ENCODE data around the gene FAM185A. TPM values are rescaled to one million over a fixed set of nuclear protein-coding genes. Genes with fewer than 3 reads are reported as not detected.
"Not testable (repeated sequence)": the region's sequence is repeated elsewhere in the genome, so short reads cannot be mapped to it uniquely, and the experiment has no call there.

FAM185A gene
- total RNA-seq, 2 experiments from 2014 or later: 9.4 to 10.5 TPM

DNA sequence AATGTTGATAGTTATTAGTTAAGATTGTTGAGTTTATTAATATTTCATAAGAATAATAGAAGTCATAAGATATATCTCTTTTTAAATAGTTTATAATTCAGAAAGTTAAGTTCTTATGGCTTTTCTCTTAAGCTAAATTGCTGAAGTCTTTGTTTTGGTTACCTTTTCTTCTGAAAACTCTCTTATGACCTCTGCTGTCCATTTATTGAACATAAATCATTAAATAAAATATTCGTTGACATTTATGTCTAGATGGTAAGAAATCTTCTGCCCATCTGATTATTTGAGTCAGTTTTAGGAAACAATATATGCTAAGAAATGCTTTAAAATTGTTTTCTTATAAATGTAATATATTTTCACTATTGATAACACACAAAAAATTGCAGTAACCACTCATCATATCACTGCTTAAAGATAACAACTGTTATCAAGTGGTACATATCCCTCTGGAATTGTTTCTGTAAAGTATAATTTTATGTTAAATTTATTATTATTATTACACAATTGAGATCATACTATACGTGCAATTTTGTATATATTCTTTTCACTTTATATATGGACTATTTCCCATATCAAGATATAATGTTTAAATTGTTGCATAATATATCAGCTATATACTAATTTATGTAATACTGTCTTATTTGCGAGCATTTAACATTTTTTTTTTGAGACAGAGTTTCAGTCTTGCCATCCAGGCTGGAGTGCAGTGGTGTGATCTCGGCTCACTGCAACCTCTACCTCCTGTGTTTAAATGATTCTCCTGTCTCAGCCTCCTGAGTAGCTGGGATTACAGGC lies 3.1 kb upstream of the FAM185A start:
- DNase-seq; ATAC-seq; CTCF ChIA-PET; H3K27ac Mint-ChIP-seq; POLR2A ChIA-PET; H3K27me3 Mint-ChIP-seq (ENCODE audit: low read depth); H3K36me3 Mint-ChIP-seq (ENCODE audit: low read depth); H3K4me3 Mint-ChIP-seq; H3K9me3 Mint-ChIP-seq (ENCODE audit: insufficient read depth): not testable (repeated sequence)
- H3K4me1 Mint-ChIP-seq (ENCODE audit: low read depth): peaks cover 28% of the 10 kb centered on the region

DNA sequence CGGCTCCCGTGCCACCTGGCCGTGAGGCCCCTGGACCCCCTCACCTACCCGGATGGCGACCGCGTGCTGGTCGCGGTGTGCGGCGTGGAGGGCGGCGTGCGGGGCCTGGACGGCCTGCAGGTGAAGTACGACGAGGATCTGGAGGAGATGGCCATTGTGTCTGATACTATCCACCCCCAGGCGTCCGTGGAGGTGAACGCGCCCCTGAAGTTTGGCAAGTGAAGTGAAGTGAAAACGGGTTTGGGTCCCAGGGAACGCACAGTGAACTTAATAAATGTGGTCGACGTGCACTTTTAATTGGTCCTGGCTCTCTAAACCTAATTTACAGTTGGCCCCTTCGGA lies 617 bp downstream of the FAM185A start:
- POLR2A ChIA-PET; H3K36me3 Mint-ChIP-seq (ENCODE audit: low read depth); H3K27me3 Mint-ChIP-seq (ENCODE audit: low read depth); ATAC-seq; DNase-seq; H3K9me3 Mint-ChIP-seq (ENCODE audit: insufficient read depth): not testable (repeated sequence)
- Mint-ChIP-seq H3K4me3 (peak overlapping the region; percentile 84), H3K4me1 (ENCODE audit: low read depth) (peaks cover 21% of the 10 kb centered on the region), H3K27ac (peak overlapping the region; percentile 60)
- CTCF ChIA-PET: interaction anchor here (1.2 kb wide), 1 partner anchor 58 kb away, joined by 3 read pairs; no protein-coding TSS in a partner anchor

DNA sequence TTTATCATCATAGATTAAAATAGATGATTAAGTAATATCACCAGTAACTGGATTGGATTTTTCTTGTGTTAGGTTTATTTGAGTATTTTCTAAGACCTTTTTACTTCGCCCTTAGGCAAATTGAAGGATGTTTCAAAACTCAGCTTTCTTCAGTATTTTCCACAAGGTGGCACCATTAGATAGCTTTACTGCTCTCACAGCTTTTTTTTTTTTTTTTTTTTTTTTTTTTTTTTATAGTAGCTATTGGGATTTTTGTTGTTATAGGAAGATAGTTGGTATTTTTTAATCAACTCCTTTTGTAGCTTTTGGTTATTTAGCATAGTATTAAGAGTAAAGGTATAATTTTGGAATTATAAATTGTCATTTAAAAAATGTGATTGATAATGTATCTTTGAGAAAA lies 9.4 kb downstream of the FAM185A start:
- H3K36me3 Mint-ChIP-seq (ENCODE audit: low read depth); POLR2A ChIA-PET; H3K4me1 Mint-ChIP-seq (ENCODE audit: low read depth); DNase-seq; H3K9me3 Mint-ChIP-seq (ENCODE audit: insufficient read depth); H3K27ac Mint-ChIP-seq; H3K27me3 Mint-ChIP-seq (ENCODE audit: low read depth); H3K4me3 Mint-ChIP-seq; ATAC-seq: not testable (repeated sequence)
- CTCF ChIA-PET: interaction anchor here (0.6 to 1.7 kb wide), 5 partner anchors 160 to 308 kb away, joined by 3 to 9 read pairs (median 4); no protein-coding TSS in a partner anchor

DNA sequence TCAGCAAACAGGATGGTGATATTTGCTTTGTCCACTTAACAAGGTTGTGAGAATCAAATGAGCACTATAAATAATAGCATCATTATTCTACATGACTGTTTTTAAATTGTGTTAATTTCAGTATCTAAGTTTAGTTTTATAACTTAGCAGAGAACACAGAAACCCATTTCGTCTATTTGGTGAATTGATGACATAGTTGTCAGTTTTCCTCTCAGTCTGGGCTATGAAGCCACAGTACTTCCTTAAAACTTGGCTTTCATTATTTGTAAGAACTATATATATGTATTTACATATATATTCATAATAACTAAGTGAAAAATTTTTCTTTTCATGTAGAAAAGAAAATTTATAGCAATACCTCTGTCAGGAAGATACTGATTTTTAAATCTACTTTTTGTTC lies 11.1 kb downstream of the FAM185A start:
- CTCF ChIA-PET; H3K36me3 Mint-ChIP-seq (ENCODE audit: low read depth); H3K27ac Mint-ChIP-seq; H3K4me3 Mint-ChIP-seq; H3K27me3 Mint-ChIP-seq (ENCODE audit: low read depth); ATAC-seq; POLR2A ChIA-PET; H3K9me3 Mint-ChIP-seq (ENCODE audit: insufficient read depth); H3K4me1 Mint-ChIP-seq (ENCODE audit: low read depth); DNase-seq: not testable (repeated sequence)

DNA sequence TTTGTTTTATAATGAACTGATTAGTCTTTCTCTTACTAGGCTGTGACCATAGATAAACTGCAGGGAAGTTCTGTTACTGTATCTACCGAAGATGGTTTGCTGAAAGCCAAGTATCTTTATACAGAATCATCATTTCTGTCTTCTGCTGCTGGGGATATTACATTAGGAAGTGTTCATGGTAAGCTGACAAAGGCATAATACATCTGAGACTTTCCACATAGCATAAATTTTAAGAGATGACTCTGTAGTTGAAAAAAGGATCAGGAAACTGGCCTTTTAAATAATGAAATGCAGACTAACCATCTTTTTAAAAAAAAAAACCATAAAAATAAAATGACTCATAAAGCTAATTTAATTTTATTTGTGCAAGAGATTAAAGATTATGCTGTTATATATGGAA lies 12.4 kb downstream of the FAM185A start:
- H3K27ac Mint-ChIP-seq; H3K27me3 Mint-ChIP-seq (ENCODE audit: low read depth); H3K9me3 Mint-ChIP-seq (ENCODE audit: insufficient read depth); ATAC-seq; H3K36me3 Mint-ChIP-seq (ENCODE audit: low read depth); POLR2A ChIA-PET; H3K4me3 Mint-ChIP-seq; H3K4me1 Mint-ChIP-seq (ENCODE audit: low read depth); CTCF ChIA-PET; DNase-seq: not testable (repeated sequence)

DNA sequence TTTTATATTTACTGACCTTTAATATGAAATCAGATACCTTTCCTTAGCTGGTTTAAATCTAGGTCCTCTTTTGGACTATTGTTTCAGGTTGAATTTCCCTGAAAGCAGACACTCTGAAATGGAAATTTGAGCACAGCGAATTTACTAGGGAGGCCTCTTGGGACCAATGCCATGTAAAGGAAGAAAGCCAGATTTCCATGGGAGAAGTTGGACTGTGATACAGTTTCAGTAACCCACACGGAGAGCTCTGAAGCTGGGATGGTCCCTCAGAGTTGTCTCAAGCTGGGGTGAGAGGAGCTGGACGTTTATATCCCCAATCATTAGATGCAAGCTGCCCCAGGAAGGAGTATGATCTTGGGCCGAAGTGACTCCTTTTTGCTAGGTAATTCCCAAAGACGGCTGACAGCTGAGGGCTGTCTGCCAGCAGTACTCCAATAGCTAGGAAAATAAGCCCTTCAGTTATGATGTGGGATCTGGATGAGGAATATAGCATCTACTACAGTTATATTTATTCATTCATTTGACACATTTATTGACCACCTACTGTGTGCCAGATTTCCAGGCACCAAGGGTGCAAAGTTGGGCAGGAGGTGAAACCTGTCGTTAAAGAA lies 14.6 kb downstream of the FAM185A start:
- ATAC-seq; H3K27me3 Mint-ChIP-seq (ENCODE audit: low read depth); POLR2A ChIA-PET; H3K9me3 Mint-ChIP-seq (ENCODE audit: insufficient read depth); CTCF ChIA-PET; H3K4me1 Mint-ChIP-seq (ENCODE audit: low read depth); H3K4me3 Mint-ChIP-seq; H3K36me3 Mint-ChIP-seq (ENCODE audit: low read depth); H3K27ac Mint-ChIP-seq; DNase-seq: not testable (repeated sequence)

DNA sequence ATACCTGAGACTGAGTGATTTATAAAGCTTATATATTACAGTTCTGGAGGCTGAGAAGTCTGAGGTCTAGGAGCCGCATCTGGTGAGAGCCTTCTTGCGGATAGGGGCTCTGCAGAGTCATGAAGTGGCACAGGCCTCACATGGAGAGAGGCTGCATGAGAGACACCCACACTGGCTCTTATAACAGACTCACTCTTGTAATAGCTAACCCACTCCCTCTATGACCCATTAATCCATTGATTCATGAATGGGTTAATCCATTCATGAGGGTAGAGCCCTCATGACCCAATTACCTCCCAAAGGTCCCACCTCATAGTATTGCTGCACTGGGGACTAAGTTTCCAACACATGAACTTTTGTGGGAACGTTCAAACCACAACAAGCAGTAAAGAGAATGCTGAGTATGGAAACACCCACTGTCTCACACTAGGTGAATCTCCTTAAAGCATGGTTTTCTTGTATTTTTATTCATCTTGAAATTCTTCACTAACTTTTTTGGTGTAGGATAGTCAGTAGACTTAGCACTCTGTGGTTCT lies 20.9 kb downstream of the FAM185A start:
- H3K4me1 Mint-ChIP-seq (ENCODE audit: low read depth); ATAC-seq; H3K9me3 Mint-ChIP-seq (ENCODE audit: insufficient read depth); H3K27ac Mint-ChIP-seq; H3K4me3 Mint-ChIP-seq; CTCF ChIA-PET; H3K36me3 Mint-ChIP-seq (ENCODE audit: low read depth); H3K27me3 Mint-ChIP-seq (ENCODE audit: low read depth); POLR2A ChIA-PET; DNase-seq: not testable (repeated sequence)

DNA sequence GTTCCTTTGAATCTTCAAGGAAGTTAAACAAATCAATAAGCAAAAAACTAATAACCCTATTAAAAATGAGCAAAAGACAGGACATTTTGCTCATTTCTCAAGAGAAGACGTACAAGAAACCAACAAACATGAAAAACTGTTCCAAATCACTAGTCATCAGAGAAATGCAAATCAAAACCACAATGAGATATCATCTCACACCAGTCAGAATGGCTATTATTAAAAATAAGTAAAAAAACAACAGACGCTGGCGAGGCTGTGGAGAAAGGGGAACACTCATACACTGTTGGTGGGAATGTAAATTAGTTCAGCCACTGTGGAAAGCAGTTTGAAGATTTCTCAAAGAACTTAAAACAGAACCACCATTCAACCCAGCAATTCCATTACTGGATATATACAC lies 21.7 kb downstream of the FAM185A start:
- CTCF ChIA-PET; H3K27ac Mint-ChIP-seq; H3K4me3 Mint-ChIP-seq; H3K36me3 Mint-ChIP-seq (ENCODE audit: low read depth); ATAC-seq; H3K9me3 Mint-ChIP-seq (ENCODE audit: insufficient read depth); DNase-seq; H3K27me3 Mint-ChIP-seq (ENCODE audit: low read depth); H3K4me1 Mint-ChIP-seq (ENCODE audit: low read depth); POLR2A ChIA-PET: not testable (repeated sequence)

DNA sequence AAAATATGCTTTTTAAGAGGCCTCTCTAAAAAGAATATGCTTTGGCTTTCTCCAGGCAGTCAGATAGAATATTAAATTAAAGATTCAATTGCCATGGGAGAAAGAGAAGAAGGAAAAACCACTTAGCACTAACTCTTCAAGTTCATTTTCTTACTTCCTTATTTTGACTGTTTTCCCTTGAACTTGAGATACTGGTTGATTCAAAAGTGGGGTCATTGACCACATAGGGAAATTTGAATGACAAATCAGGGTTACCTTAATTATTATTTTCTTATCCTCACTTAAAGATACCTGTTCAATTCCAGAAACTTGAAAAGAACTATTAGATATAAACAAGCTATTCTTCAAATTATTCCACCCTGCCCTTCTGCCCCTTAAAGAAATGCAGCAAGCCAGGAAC lies 27.4 kb downstream of the FAM185A start:
- POLR2A ChIA-PET; H3K4me1 Mint-ChIP-seq (ENCODE audit: low read depth); H3K27ac Mint-ChIP-seq; CTCF ChIA-PET; ATAC-seq; DNase-seq; H3K27me3 Mint-ChIP-seq (ENCODE audit: low read depth); H3K9me3 Mint-ChIP-seq (ENCODE audit: insufficient read depth); H3K4me3 Mint-ChIP-seq: not testable (repeated sequence)
- H3K36me3 Mint-ChIP-seq (ENCODE audit: low read depth): peaks cover 20% of the 10 kb centered on the region

DNA sequence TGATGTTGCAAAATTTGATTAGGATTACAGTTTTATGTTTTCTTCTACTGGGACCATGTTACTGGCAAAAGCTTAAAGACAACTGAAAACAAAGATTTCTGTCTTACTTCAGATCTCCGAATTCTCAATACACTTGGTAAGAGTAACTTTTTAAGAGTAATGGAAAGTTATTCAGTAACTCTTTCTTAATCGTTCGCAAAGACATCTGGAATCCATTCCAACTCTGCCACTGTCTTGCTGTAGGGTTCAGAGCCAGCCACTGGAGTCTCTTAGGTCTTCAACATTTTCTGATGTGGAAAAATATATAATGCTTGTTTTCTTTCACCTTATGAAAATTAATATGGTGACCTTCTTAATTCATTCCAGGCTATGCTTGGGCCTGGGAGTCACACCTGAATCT lies 29.9 kb downstream of the FAM185A start:
- H3K27me3 Mint-ChIP-seq (ENCODE audit: low read depth); H3K9me3 Mint-ChIP-seq (ENCODE audit: insufficient read depth); H3K4me1 Mint-ChIP-seq (ENCODE audit: low read depth); POLR2A ChIA-PET; ATAC-seq; DNase-seq; H3K27ac Mint-ChIP-seq; CTCF ChIA-PET; H3K4me3 Mint-ChIP-seq: not testable (repeated sequence)
- peaks cover 21% of the 10 kb centered on the region for H3K36me3 Mint-ChIP-seq (ENCODE audit: low read depth)

DNA sequence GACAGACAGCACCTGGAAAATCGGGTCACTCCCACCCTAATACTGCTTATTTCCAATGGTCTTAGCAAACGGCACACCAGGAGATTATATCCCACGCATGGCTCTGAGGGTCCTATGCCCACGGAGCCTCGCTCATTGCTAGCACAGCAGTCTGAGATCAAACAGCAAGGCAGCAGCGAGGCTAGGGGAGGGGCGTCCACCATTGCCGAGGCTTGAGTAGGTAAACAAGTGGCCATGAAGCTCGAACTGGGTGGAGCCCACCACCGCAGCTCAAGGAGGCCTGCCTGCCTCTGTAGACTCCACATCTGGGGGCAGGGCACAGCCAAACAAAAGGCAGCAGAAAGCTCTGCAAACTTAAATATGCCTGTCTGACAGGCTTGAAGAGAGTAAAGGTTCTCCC lies 32.1 kb downstream of the FAM185A start:
- H3K9me3 Mint-ChIP-seq (ENCODE audit: insufficient read depth); H3K27ac Mint-ChIP-seq; H3K4me1 Mint-ChIP-seq (ENCODE audit: low read depth); H3K4me3 Mint-ChIP-seq; ATAC-seq; H3K27me3 Mint-ChIP-seq (ENCODE audit: low read depth); CTCF ChIA-PET; DNase-seq; POLR2A ChIA-PET: not testable (repeated sequence)
- H3K36me3 Mint-ChIP-seq (ENCODE audit: low read depth): peaks cover 21% of the 10 kb centered on the region

DNA sequence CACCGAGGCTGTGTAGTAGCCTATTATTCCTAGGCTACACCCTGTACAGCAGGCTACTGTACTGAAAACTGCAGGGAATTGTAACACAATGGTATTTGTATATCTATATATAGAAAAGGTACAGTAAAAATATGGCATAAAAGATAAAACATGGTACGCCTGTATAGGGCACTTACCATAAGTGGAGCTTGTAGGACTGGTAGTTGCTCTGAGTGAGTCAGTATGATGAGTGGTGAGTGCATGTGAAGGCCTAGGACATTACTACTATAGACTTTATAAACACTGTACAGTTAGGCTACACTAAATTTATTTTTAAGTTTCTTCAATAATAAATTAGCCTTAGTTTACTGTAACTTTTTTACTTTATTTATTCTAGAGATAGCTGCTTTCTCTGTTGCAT lies 40.0 kb downstream of the FAM185A start:
- POLR2A ChIA-PET; H3K27me3 Mint-ChIP-seq (ENCODE audit: low read depth); H3K27ac Mint-ChIP-seq; CTCF ChIA-PET; H3K36me3 Mint-ChIP-seq (ENCODE audit: low read depth); H3K4me1 Mint-ChIP-seq (ENCODE audit: low read depth); H3K9me3 Mint-ChIP-seq (ENCODE audit: insufficient read depth); H3K4me3 Mint-ChIP-seq; DNase-seq; ATAC-seq: not testable (repeated sequence)
